Measurements from ENCODE around the gene SHF.
"Not testable (repeated sequence)": the region's sequence is repeated elsewhere in the genome, so short reads cannot be mapped to it uniquely, and the experiment has no call there.

SHF gene, protein sequence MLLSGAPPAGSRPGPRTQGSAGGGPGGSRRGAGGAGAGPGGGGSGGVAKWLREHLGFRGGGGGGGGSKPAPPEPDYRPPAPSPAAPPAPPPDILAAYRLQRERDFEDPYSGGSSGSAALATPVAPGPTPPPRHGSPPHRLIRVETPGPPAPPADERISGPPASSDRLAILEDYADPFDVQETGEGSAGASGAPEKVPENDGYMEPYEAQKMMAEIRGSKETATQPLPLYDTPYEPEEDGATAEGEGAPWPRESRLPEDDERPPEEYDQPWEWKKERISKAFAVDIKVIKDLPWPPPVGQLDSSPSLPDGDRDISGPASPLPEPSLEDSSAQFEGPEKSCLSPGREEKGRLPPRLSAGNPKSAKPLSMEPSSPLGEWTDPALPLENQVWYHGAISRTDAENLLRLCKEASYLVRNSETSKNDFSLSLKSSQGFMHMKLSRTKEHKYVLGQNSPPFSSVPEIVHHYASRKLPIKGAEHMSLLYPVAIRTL

DNA sequence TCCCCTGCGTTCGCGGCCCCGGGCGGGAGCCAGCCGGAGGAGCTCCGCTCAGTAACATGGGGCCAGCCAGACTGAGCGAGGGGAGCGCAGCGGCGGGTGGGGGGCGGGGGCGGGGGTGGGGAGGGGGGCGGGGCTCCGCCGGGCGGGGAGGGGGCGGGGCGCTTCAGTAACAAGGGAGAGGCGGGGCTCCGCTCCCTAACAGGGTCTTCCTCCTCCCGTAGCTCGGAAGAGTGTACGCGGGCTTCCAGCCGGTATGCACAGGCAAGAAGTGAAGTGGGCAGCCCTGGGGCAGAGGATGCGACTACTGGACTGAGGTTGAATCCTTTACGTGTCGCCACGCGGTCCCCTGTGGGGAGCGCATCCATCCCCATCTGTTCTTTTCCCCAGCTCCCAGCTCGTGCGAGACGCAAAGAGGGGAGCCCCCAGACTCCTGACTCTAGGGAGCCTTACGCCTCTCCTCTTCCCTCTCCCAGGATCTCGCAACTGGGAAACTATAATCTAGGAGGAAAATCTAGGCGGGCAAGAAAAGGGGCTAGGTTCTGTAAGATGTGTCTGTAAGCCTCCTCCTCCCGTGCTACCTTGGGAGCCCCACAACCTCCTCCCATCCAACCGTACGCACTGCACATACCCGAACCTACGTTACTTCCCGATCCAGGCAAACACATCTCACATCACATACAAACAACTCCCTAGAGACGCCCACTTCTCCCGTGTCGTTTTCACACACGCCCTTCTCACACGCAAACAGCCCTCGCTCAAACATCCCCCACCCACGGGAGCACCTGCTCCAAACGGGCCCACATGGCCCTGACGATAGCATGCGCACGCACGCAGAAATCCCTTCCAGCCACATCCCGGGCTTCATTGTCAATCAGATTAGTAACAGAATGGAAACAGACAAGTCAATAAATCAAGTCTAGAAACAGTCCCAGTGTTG is at the start of gene SHF:
TSS of gene SHF (minus strand) at position 73 of the 937 bp plus-strand sequence. CDS start at position 58, 15 bp downstream.
- DNase-seq (ENCODE audit: low read depth in 2 of 2) = peak; percentile 66

DNA sequence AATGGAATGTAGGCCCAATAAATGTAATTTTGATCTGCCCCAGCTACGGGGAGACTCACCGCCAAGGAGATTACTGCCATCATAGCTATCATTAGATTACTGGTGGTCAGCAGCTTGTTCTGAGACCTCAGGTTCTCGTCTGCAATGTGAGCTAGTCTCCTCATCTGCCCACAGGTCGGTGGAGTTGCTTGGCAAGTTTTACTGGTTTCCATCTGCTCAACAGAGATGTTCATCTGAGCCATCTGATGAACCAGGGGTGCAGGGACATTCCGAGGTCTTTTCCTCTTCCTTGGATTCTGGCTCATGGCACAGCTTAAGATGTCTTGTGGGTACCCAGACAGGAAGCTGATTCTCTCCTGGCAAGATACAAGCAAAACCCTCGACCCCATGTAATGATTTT is 49.0 kb upstream of the SHF start:
- not testable (repeated sequence) for DNase-seq (ENCODE audit: low read depth in 2 of 2)

DNA sequence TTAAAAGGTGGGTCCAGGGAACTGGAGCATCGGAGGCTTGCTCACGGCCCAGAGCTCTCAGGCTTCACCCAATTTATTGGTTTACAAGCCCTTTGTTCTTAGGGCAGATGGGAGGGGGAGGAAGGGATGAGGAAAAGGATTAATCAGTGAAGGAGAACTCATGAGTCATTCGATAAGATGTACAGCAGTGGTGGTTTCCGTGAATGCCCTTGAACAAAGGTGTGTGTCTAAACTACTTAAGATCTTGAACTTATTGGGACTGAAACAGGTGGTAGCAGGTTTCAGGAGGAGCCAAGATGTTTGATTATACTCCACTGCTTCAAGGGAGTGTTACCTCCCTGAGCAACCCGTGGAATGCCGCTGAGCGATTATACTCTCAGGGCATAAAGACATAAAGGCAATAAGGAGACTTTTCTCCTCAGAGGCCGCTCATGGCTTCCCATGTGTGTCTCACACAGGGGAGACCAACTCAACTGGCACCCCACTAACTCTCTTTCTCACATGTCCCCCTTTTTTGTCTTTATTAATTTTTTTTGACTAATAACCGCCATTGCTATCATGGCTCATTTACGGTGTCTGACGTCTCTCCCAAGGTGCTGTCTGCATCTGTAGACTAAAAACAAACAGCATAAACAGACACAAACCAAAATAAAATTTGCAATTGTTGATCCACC is 46.9 kb upstream of the SHF start:
- no peak for DNase-seq (ENCODE audit: low read depth in 2 of 2)

DNA sequence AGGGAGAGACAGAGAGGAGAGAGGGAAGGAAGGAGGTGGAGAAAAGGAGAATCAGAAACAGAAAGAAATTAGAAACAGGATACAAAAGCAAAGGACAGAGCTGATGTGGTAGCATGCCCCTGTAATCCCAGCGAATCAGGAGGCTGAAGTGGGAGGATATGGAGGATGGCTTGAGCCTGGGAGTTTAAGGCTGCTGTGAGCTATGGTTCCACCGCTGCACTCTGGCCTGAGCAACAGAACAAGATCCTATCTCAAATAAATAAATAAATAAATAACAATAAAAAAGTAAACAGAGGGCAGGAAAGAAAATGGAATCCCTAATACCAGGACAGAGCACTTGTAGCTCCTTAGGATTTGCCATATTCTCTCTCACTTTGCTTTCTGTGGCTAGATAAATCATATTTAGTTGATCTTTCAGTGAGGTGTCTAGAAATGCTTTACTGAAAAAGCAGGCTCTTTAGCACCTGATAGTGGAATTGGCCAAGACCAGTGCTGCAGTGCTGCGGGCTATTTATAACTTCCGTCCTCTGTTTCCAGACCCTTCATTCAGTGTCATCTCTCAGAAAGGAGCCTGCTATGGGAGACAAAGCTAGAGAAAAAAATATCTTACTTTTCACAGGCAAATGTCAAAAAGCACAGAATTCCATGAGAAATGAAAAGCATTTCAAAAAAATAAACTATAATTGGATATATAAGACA is 44.2 kb upstream of the SHF start:
- no peak for DNase-seq (ENCODE audit: low read depth in 2 of 2)

DNA sequence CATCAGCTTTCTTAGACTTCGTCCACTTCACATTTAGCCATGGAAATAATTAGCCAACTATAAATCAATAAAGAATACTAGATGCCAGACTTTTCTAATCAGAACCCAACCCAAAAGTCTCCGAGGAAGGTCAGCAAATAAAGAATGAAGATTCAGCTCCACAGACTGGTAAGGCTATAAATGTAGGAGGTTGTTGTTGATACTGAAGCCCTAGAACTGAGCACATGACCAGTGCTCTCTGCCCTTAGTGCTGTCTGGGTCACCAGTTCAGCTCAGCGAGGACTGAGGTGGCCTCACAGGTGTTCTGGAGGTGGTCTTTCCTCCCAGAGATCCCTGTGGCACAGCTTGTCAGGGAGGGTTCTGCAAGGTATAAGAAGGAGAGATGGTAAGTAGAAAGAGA is 43.4 kb upstream of the SHF start:
- DNase-seq (ENCODE audit: low read depth in 2 of 2) = no peak

DNA sequence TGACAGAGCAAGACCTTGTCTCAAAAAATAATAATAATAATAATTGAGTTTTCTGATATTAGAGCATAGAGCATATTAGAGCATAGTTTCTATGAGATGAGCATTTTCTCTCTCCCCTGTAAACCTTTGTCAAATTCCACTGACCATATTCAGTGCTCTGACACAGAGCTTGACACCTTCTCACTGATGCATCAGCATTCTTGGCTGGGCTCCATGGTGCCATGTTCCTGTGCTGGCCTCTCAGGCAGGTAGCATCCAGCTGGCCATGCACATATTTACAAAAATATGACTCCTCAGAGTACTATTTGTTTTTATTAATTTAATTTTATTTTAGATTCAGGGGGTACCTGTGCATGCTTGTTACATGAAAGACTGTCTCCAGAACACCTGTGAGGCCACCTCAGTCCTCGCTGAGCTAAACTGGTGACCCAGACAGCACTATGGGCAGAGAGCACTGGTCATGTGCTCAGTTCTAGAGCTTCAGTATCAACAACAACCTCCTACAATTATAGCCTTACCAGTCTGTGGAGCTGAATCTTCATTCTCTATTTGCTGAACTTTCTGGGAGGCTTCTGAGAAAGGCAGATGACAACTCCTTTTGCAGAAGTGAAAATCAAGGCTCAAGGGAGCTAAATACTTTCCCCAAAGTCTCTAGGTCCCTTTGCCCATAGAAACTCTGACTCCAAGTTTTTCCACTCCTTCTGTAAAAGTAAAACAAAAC is 42.6 kb upstream of the SHF start:
- no peak for DNase-seq (ENCODE audit: low read depth in 2 of 2)

DNA sequence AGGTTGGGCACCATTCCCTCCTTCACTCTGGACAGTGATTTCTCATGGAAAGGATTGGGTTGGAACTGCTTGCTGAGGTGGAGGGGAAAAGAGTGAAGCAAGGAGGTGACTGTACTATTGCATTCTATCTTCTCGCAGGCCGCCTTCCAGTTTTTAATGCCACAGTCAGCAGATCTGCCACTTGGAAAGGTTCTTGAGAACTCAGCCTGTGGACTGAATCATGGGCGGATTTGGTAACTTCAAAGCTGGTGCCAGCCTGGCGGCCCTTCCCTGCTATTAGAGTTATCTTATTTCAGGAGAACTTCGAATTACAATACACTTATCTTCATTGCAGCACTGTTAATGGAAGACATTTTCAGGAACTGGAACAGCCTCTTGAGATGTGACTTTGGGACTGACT is 41.2 kb upstream of the SHF start:
- no peak for DNase-seq (ENCODE audit: low read depth in 2 of 2)

DNA sequence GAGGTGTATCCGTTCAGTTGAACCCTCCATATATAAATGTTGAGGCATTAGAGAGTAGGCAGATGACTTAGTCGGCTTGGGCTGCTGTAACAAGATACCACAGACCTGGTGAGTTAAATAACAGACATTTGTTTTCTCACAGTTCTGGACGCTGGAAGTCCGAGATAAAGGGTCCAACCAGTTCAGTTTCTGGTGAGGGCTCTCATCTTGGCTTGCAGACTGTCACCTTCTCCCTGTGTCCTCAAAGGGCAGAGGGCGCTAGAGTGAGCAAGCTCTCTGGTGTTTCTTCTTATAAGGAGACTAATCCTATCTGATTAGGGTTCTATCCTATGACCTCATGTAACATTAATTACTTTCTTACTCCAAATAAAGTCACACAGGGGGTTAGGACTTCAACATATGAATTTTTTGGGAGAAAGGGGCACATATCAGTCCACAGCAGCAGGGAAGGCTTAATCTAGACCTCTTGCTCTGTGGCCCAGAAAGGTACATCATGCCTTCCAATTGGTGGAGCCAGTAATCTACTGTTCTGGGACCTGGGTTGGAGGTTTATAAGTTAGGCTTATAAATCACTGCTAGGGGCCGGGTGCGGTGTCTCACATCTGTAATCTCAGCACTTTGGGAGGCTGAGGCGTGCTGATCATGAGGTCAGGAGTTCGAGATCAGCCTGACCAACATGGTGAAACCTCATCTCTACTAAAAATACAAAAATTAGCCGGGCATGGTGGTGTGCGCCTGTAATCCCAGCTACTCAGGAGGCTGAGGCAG is 37.9 kb upstream of the SHF start:
- DNase-seq (ENCODE audit: low read depth in 2 of 2) = no peak

DNA sequence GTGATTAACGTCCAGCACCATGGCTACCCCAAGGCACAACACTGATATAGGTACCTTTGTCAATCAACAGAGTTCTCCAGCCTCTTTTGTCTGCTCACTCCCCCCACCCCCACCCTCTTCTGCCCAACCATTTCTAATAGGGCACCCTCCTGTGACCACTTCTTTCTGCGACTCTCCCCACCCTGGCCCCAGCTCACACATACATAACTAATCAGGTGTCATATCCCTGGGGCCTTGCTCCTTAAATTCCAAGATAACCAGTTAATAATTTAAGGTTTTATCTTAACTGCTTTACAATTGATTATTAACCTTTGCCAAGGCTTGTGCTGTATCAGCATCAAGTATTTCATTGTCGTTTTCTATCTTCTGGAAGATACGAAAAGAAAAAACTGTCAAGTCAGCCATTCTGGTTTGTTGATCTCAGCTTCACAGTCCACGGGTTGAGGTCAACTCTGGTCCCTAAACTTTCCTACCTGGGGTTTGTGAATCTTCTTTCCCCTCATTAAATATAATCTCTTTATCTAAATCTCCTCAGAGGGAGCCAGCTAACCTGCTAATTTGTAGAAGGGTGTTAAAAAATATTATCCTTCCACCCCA is 37.0 kb upstream of the SHF start:
- DNase-seq (ENCODE audit: low read depth in 2 of 2) = no peak

DNA sequence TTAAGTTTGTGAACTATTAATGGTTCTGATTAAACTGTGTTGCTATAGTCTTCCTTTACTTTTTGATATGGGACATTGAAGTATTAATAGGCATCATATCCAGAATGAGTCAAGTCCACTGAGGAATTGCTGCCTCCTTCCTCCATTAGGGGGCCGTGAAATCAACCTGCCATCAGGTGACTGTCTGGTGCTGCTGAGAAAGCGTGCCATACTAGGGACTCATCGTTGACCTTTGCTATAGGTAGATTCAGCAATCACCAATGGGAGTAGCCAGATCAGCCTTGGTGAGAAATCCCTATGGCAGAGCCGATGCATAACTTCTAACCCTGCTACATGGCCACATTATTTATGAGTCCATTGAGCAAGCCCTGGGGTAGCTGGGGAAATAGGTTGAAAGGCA is 34.2 kb upstream of the SHF start:
- DNase-seq (ENCODE audit: low read depth in 2 of 2) = no peak

DNA sequence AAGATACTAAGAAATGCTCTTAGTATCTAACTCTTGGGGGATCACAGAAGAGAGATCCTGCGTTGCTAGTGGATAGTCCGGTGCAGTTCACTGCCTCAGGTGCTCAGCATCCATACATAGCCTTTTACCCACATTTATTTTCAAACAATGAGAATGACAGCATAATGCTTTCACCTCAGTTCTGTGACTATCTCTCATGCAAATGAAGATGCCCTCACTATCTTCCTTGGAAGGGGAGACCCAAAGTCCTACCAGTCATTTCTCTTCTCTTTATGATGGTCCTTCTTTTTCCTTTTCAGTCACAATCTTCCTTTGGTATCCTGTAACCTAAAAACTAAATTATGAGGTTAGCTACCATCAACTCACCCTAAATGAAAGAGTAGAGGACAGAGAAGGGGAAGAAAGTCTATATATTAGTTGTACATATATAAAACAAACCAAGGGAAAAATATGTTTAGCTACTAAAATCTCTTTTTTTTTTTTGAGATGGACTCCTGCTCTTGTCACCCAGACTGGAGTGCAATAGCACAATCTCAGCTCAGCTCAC is 33.4 kb upstream of the SHF start:
- DNase-seq (ENCODE audit: low read depth in 2 of 2) = no peak

DNA sequence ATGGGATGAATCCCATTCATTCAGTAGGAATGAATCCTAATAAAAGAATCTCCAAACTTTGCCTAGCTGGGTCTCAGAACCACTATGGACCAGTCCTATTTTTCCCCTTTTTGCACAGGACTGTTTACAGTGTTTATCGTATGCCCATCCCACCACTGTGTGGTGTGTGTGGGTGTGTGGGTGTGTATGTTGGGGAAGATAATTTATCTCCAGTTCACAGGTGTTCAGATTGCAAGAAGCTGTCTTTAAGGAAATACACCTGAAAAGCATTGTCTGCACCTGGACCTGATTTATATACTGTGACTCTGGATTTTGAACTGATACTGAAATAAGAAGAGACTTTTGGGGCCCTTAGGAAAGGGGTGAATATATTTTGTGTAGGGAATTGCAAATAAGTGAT is 24.7 kb upstream of the SHF start:
- no peak for DNase-seq (ENCODE audit: low read depth in 2 of 2)

DNA sequence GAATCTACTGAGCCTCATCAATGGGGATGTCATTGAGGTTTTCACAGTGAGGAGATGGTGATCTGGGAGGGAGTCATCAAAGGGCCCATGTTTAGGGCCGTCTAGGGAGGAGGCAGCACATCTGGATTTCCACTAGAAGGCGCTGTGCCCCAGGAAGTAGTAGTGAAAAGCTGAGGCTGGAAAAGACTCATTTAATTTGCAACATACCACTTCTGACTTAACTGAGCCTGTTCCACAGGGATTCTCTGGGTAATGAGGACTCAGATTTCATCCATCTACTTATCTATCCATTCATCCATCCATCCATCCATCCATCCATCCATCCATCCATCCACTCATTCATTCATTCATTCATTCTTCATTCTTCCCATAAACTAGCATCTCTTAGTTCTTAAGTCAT is 17.4 kb upstream of the SHF start:
- peak; percentile 41 to 52 for DNase-seq (ENCODE audit: low read depth in 2 of 2)

DNA sequence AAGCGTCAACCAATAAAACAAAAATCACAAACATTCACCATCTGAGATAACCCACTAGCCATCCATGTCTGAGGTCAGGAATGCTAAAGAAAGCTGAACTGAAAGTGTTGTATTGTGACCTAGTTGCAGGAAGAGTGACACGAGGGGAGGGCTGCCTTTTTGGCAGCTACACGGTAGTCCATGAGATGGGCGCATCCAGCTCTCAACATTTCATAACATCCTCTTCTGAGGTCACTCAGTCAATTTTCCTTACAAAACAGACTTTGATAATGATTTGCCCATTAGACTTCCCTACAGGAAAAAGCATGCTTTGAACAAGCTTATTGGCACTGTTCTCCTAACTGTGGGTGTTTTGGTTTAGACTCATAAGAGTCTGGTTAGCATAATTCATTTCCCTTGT is 15.4 kb upstream of the SHF start:
- no peak for DNase-seq (ENCODE audit: low read depth in 2 of 2)

DNA sequence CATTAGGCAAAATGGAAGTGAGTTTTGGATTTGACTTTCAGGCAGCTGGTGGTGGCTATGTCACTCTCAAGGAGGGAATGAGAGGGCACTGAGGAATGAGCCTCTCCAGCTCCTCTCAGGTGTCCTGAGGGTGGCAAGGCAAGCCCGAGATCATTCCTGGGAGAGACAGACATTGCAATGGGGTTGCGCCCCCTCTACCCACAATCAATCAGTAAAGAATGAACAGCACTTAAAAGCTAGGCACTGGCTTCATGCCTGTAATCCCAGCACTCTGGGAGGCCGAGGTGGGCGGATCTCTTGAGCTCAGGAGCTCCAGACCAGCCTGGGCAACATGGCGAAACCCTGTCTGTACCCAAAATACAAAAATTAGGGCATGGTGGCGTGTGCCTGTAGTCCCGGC is 14.1 kb upstream of the SHF start:
- no peak for DNase-seq (ENCODE audit: low read depth in 2 of 2)

DNA sequence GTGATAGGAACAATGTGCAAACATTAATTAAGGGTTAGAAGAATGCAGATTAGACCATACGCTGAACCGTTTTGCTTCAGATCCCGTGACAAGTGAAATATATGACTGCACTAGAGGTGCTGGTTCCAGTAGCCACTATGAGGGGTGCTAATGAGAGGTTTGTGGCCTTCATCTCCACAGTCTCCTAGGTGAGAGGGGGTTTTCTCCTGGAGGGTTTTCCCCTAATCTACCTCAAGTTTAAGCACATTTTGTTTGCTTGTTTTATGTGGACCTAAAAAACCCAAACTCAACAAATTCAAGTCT is 13.7 kb upstream of the SHF start:
- no peak for DNase-seq (ENCODE audit: low read depth in 2 of 2)

DNA sequence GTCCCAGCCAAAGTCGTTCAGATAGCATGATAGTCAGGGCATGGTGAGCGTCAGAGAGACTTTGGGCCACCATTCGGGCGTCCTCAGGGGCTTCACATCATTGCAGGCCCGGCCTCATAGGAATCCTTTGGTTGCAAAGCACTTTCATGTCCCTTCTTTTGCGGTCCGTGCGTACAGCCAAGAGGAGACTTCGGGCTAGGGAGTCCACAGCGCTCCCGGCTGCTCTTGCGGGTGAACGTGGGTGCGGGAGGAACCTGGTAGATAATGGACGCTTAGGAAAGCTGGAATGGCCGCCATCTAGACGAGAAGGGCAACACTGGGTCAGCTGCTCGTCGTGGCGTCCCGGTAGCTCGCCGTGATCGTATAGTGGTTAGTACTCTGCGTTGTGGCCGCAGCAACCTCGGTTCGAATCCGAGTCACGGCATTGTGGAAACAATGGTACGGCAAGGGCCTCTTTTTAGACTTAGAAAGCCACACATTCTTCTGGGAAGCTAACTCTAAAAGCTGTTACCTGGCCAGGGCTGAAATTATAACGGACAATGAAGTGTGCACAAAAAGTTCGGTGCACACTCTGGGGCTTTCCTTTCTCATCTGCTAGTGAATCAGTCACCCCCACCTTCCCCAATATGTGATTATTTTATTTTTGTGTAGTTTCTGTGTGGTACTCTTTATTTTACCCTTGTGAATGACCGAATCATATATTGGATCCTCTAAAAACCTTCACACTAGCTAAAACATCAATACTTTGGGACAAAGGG is 13.2 kb upstream of the SHF start:
- DNase-seq (ENCODE audit: low read depth in 2 of 2) = peak; percentile 66 to 86

DNA sequence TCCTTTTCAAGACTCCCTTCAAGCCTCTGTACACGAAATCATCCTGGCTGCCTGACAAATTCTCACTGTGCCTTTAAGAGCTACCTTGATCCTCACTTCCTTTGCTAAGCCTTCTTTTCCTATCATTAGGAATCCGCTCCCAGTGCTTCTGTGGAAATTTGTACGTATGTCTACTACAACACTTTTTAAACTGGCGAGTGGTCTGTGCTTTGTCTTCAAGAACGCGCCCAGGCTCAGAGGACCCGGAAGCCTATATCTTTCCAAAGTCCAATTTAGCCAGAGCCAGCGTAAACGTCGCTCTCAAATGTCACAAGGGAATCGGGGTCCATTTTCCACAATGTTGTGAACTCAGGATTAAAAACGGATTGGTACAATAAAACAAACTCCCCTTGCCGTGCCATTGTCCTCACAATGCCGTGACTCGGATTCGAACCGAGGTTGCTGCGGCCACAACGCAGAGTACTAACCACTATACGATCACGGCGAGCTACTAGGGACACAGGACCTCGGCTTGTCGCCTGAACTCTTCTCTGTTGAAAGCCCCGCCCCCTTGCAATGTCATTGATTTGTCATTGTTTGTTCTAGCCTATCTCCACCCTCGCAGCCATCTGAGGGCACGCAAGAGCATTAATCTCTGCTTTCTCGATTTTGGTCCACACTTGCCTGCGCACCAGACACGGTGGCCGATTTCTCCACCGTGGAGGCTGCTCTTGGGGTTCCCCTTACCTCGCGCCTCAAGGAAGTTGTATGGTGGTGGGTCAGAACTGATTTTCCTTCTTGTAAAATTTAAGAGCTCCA is 12.4 kb upstream of the SHF start:
- DNase-seq (ENCODE audit: low read depth in 2 of 2) = peak; percentile 97 to 98

All from activated CD4-positive, alpha-beta T cell treated with anti-CD3 and anti-CD28 coated beads for 24 hours (primary cell).